Limb (tissue), 2 donors: ENCODE data around the gene GGA3.
"Not testable (repeated sequence)": the region's sequence is repeated elsewhere in the genome, so short reads cannot be mapped to it uniquely, and the experiment has no call there.

Experiments used
- DNase-seq, 2 donors: peaks; one replicate each; pipeline ENCODE4 v3.0.0-alpha.2; 2016; ENCODE audit errors: extremely low spot score in 2 of 2

GGA3 gene

GRCh38 chr17:75227729-75228128 lies 33.7 kb downstream of the GGA3 start:
- DNase-seq: no peak

GRCh38 chr17:75225016-75225415 lies 36.4 kb downstream of the GGA3 start:
- no peak for DNase-seq

GRCh38 chr17:75219815-75220214 lies 41.6 kb downstream of the GGA3 start:
- DNase-seq: no peak

- DNase-seq: no peak
Observed at GRCh38 chr17:75218131-75218530, 43.3 kb downstream of the GGA3 start.

GRCh38 chr17:75209061-75209460 lies 52.3 kb downstream of the GGA3 start:
- no peak for DNase-seq

GRCh38 chr17:75208161-75208560 lies 53.2 kb downstream of the GGA3 start:
- DNase-seq: no peak

- DNase-seq: no peak
Observed at GRCh38 chr17:75207760-75208159, 53.6 kb downstream of the GGA3 start.

- DNase-seq: not testable (repeated sequence)
Observed at GRCh38 chr17:75207050-75207407, 54.4 kb downstream of the GGA3 start.

- no peak for DNase-seq
Observed at GRCh38 chr17:75205793-75206163, 55.6 kb downstream of the GGA3 start.

- DNase-seq: peak; percentile 95 to 97
Observed at GRCh38 chr17:75205037-75205792, 56.2 kb downstream of the GGA3 start, which contains the start of gene NUP85. NUP85 (plus strand) TSS chr17:75205679; CDS start chr17:75205762, 83 bp downstream.

GRCh38 chr17:75199886-75200618 lies 61.4 kb downstream of the GGA3 start:
- no peak for DNase-seq

- DNase-seq: no peak
Observed at GRCh38 chr17:75194879-75195278, 66.5 kb downstream of the GGA3 start.

- no peak for DNase-seq
Observed at GRCh38 chr17:75191584-75191983, 69.8 kb downstream of the GGA3 start.

GRCh38 chr17:75188614-75189013 lies 72.8 kb downstream of the GGA3 start:
- no peak for DNase-seq
